PC-3 (cell line): ENCODE measurements around the gene CCDC54. TPM values are rescaled to one million over a fixed set of nuclear protein-coding genes. Genes with fewer than 3 reads are reported as not detected.
A peak's percentile ranks its signal among the peaks of the same experiment; 100 is the strongest.

ENCODE experiments used
- ATAC-seq: fragments of 200-7000 bp; cut with Tn5 transposase; 2 replicates; pipeline ENCODE4 v1.9.1; 2020; ENCODE audit warnings: mild to moderate bottlenecking, moderate library complexity
- BruUV-seq: library from RNA; stranded (reverse); fragments of 400-500 nt; replicated peaks from 2 replicates; lab custom pipeline; 2021; lab: Mats Ljungman, UMichigan
- CTCF ChIA-PET: fragments of 300-600 bp; sonication (Branson Sonifier 250); formaldehyde crosslinking; loops from one replicate; lab custom pipeline; 2022; ENCODE audit warnings: antibody characterized with exemption; lab: Charles Lee
- POLR2A ChIA-PET: fragments of 300-600 bp; sonication (Branson Sonifier 250); formaldehyde crosslinking; loops from one replicate; lab custom pipeline; 2022; ENCODE audit warnings: antibody characterized with exemption; ENCODE audit not compliant: unreplicated experiment; lab: Charles Lee
- DNase-seq: peaks from one replicate; pipeline ENCODE4 v3.0.0-alpha.2; 2015
- H2AFZ ChIP-seq: fragments of 300-600 bp; sonication (generic); 2 replicates; pipeline ENCODE4 v1.6.0; 2016; ENCODE audit warnings: antibody characterized with exemption, low read length
- H3F3A ChIP-seq: fragments of 300-600 bp; sonication (generic); one replicate; pipeline ENCODE4 v1.6.0; 2017; ENCODE audit warnings: antibody characterized with exemption, low read length, control low read depth, mild to moderate bottlenecking; ENCODE audit not compliant: unreplicated experiment
- H3K27ac ChIP-seq: fragments of 300-600 bp; sonication (generic); 2 replicates; pipeline ENCODE4 v1.5.1; 2016; ENCODE audit warnings: mild to moderate bottlenecking, low read length
- H3K27me3 ChIP-seq: fragments of 300-600 bp; sonication (generic); 2 replicates; pipeline ENCODE4 v1.6.1; 2016; ENCODE audit warnings: low read length, mixed read lengths
- H3K36me3 ChIP-seq: fragments of 300-600 bp; sonication (generic); 2 replicates; pipeline ENCODE4 v1.6.1; 2016; ENCODE audit warnings: low read depth, mixed run types, low read length, mixed read lengths
- H3K4me1 ChIP-seq: fragments of 300-600 bp; sonication (generic); 2 replicates; pipeline ENCODE4 v1.5.1; 2016; ENCODE audit warnings: low read length; ENCODE audit not compliant: insufficient read depth
- H3K4me2 ChIP-seq: fragments of 300-600 bp; sonication (generic); 2 replicates; pipeline ENCODE4 v1.6.0; 2016; ENCODE audit warnings: low read length
- H3K4me3 ChIP-seq: fragments of 300-600 bp; sonication (generic); 2 replicates; pipeline ENCODE4 v1.5.1; 2016; ENCODE audit warnings: mild to moderate bottlenecking, low read length, mixed read lengths
- H3K79me2 ChIP-seq: fragments of 300-600 bp; sonication (generic); 2 replicates; pipeline ENCODE4 v1.6.1; 2017; ENCODE audit warnings: low read length, mixed read lengths
- H3K9ac ChIP-seq: fragments of 300-600 bp; sonication (generic); 2 replicates; pipeline ENCODE4 v1.6.0; 2016; ENCODE audit warnings: mild to moderate bottlenecking, low read length
- H3K9me2 ChIP-seq: fragments of 300-600 bp; sonication (generic); replicated peaks from 2 replicates; pipeline ENCODE4 v1.6.1; 2016; ENCODE audit warnings: mixed run types, low read length, mixed read lengths
- H3K9me3 ChIP-seq: fragments of 300-600 bp; sonication (generic); 2 replicates; pipeline ENCODE4 v1.6.1; 2016; ENCODE audit warnings: low read length, mixed read lengths
- H4K20me1 ChIP-seq: fragments of 300-600 bp; sonication (generic); 2 replicates; pipeline ENCODE4 v1.6.1; 2016; ENCODE audit warnings: low read length, mixed read lengths
- CTCF ChIP-seq: fragments of 300-600 bp; sonication (generic); conservative IDR thresholded peaks from 2 replicates; pipeline ENCODE4 v1.5.1; 2017; ENCODE audit warnings: antibody characterized with exemption, low read depth, mild to moderate bottlenecking, low read length
- EZH2 ChIP-seq: fragments of 300-600 bp; sonication (generic); IDR thresholded peaks from one replicate; pipeline ENCODE4 v1.6.1; 2017; ENCODE audit warnings: antibody characterized with exemption, mild to moderate bottlenecking, low read length; ENCODE audit not compliant: unreplicated experiment
- EZH2phosphoT487 ChIP-seq: fragments of 300-600 bp; sonication (generic); IDR thresholded peaks from 2 replicates; pipeline ENCODE4 v1.6.1; 2018; ENCODE audit warnings: mild to moderate bottlenecking, antibody characterized with exemption, low read length, borderline replicate concordance
- intact Hi-C: fragments of 100-400 bp; cut with micrococcal nuclease; formaldehyde crosslinking; loops from 2 replicates; pipeline ENCODE4 v1.9.0; 2023
- total RNA-seq: library from RNA; depleted of rRNA; stranded (reverse); fragments of >200 nt; gene quantifications from 2 replicates; pipeline ENCODE4 v1.2.3, GENCODE V29; 2014

Gene CCDC54
- total RNA-seq, 1 experiment from 2014 or later: not detected

GRCh38 chr3:107347751-107348150 lies 29.5 kb upstream of the CCDC54 start:
- ChIA-PET CTCF (no interaction called here), POLR2A (no interaction called here)
- H3K4me3 ChIP-seq: no peak overlapping the region
- no peak overlapping the region for H3K4me2 ChIP-seq
- DNase-seq: no peak
- no peak for TF ChIP-seq CTCF
- no peak for TF ChIP-seq EZH2
- no peak overlapping the region for H3K9ac ChIP-seq
- H4K20me1 ChIP-seq: no peaks in the 10 kb centered on the region
- no peaks in the 10 kb centered on the region for H3K36me3 ChIP-seq
- no peaks in the 10 kb centered on the region for H3K79me2 ChIP-seq
- no peaks in the 10 kb centered on the region for H3K9me3 ChIP-seq
- no peaks in the 10 kb centered on the region for H3K27me3 ChIP-seq
- no peak overlapping the region for H2AFZ ChIP-seq
- ATAC-seq: no peak
- intact Hi-C loops: no loop called here
- no peaks in the 10 kb centered on the region for H3F3A ChIP-seq
- BruUV-seq: no TSS peak
- no peak overlapping the region for H3K27ac ChIP-seq
- H3K4me1 ChIP-seq: no peaks in the 10 kb centered on the region
- no peaks in the 10 kb centered on the region for H3K9me2 ChIP-seq

- Histone ChIP-seq H3K27me3 (no peaks in the 10 kb centered on the region), H3K4me1 (no peaks in the 10 kb centered on the region), H3K9me3 (no peaks in the 10 kb centered on the region), H3K4me2 (no peak overlapping the region), H2AFZ (no peak overlapping the region), H3K27ac (no peak overlapping the region), H4K20me1 (no peaks in the 10 kb centered on the region), H3K9me2 (no peaks in the 10 kb centered on the region), H3K79me2 (no peaks in the 10 kb centered on the region), H3F3A (no peaks in the 10 kb centered on the region), H3K9ac (no peak overlapping the region), H3K4me3 (no peak overlapping the region), H3K36me3 (no peaks in the 10 kb centered on the region)
- POLR2A ChIA-PET: no interaction called here
- no peak; the same call in none of the 2 replicates for ATAC-seq
- TF ChIP-seq EZH2 (no peak), CTCF (no peak), EZH2phosphoT487 (no peak)
- intact Hi-C loops: no loop called here
- CTCF ChIA-PET: no interaction called here
- DNase-seq: peak; percentile 42
- BruUV-seq: no TSS peak
These were observed 20.5 kb upstream of the CCDC54 start for GRCh38 chr3:107356706-107357105.

GRCh38 chr3:107361633-107362032 lies 15.6 kb upstream of the CCDC54 start:
- ATAC-seq (no peak), DNase-seq (no peak)
- Histone ChIP-seq H3K4me1 (peaks cover 8% of the 10 kb centered on the region), H3K9me2 (no peaks in the 10 kb centered on the region), H2AFZ (no peak overlapping the region), H3K4me2 (no peak overlapping the region), H3K9ac (no peak overlapping the region), H3K9me3 (no peaks in the 10 kb centered on the region), H3K27me3 (no peaks in the 10 kb centered on the region), H3F3A (no peaks in the 10 kb centered on the region), H3K4me3 (no peak overlapping the region), H4K20me1 (no peaks in the 10 kb centered on the region), H3K27ac (no peak overlapping the region), H3K36me3 (no peaks in the 10 kb centered on the region), H3K79me2 (no peaks in the 10 kb centered on the region)
- POLR2A ChIA-PET: no interaction called here
- intact Hi-C loops: no loop called here
- TF ChIP-seq EZH2 (no peak), CTCF (no peak), EZH2phosphoT487 (no peak)
- CTCF ChIA-PET: no interaction called here
- BruUV-seq: no TSS peak
